SK-N-SH (cell line): ENCODE results near the gene RPL22. TPM values are rescaled to one million over a fixed set of nuclear protein-coding genes. Genes with fewer than 3 reads are reported as not detected.

Experiments
- CTCF ChIA-PET: fragments of 300-600, 350-600 bp; formaldehyde crosslinking; extraction: SDS; loops from one replicate; lab custom pipeline; 2021; lab: Yijun Ruan, JAX
- POLR2A ChIA-PET: fragments of 350-600 bp; sonication (Branson Sonifier 250); formaldehyde crosslinking; extraction: SDS; loops from one replicate; lab custom pipeline; 2020; ENCODE audit warnings: antibody characterized with exemption, inconsistent platforms; lab: Yijun Ruan, JAX
- DNase-seq: peaks from one replicate; pipeline ENCODE4 v3.0.0; 2012
- H2AFZ ChIP-seq: fragments of 200-600 bp; sonication (generic); 2 replicates; pipeline ENCODE4 v1.8.1; 2016; ENCODE audit warnings: antibody characterized with exemption, mild to moderate bottlenecking, low read depth
- H3F3A ChIP-seq: fragments of 200-600 bp; sonication (generic); replicated peaks from 2 replicates; pipeline ENCODE3; 2016; ENCODE audit warnings: antibody characterized with exemption, mild to moderate bottlenecking; ENCODE audit not compliant: insufficient read depth
- H3K27ac ChIP-seq, 2 experiments: fragments of 200-500 bp in 1 of 2; fragments of 200-600 bp in 1 of 2; sonication (Bioruptor generic) in 1 of 2; sonication (generic), shearing (Covaris generic) in 1 of 2; 2 replicates each; pipeline versions ENCODE4 v1.5.1 to v1.6.1; 2014 to 2016; ENCODE audit warnings: low read depth in 2 of 2, inconsistent platforms in 1 of 2, low read length in 1 of 2, mild to moderate bottlenecking in 1 of 2, mixed read lengths in 1 of 2
- H3K27me3 ChIP-seq: fragments of 200-600 bp; sonication (generic), shearing (Covaris generic); 2 replicates; pipeline ENCODE4 v1.6.1; 2016; ENCODE audit warnings: mixed run types; ENCODE audit not compliant: insufficient read depth
- H3K36me3 ChIP-seq, 2 experiments: fragments of 200-500 bp in 1 of 2; fragments of 200-600 bp in 1 of 2; sonication (Bioruptor generic) in 1 of 2; sonication (generic) in 1 of 2; replicated peaks in 1 of 2; 2 replicates each; pipeline versions ENCODE3 to v1.5.1; 2014 to 2016; ENCODE audit warnings: low read length in 1 of 2, mild to moderate bottlenecking in 1 of 2; ENCODE audit not compliant: insufficient read depth in 2 of 2, control insufficient read depth in 1 of 2
- H3K4me1 ChIP-seq, 2 experiments: fragments of 200-500 bp in 1 of 2; fragments of 200-600 bp in 1 of 2; sonication (Bioruptor generic) in 1 of 2; sonication (generic), shearing (Covaris generic) in 1 of 2; 2 replicates each; pipeline versions ENCODE4 v1.5.1 to v1.6.1; 2014 to 2016; ENCODE audit warnings: low read depth in 1 of 2, low read length in 1 of 2, mixed run types in 1 of 2; ENCODE audit not compliant: insufficient read depth in 2 of 2, control insufficient read depth in 1 of 2
- H3K4me2 ChIP-seq: fragments of 200-600 bp; sonication (generic), shearing (Covaris generic); 2 replicates; pipeline ENCODE4 v1.6.1; 2017; ENCODE audit warnings: mixed run types
- H3K4me3 ChIP-seq, 2 experiments: fragments of 200-500 bp in 1 of 2; fragments of 200-600 bp in 1 of 2; sonication (Bioruptor generic) in 1 of 2; sonication (generic), shearing (Covaris generic) in 1 of 2; 2 replicates each; pipeline versions ENCODE4 v1.5.1 to v1.8.1; 2014 to 2016; ENCODE audit warnings: low read depth in 2 of 2, inconsistent platforms in 1 of 2, low read length in 1 of 2, mild to moderate bottlenecking in 1 of 2, mixed read lengths in 1 of 2, moderate library complexity in 1 of 2
- H3K79me2 ChIP-seq: fragments of 200-600 bp; sonication (generic); 2 replicates; pipeline ENCODE4 v1.8.1; 2017; ENCODE audit warnings: mild to moderate bottlenecking; ENCODE audit not compliant: insufficient read depth
- H3K9ac ChIP-seq: fragments of 200-600 bp; sonication (generic); 2 replicates; pipeline ENCODE4 v1.6.1; 2017; ENCODE audit warnings: mixed run types
- H3K9me2 ChIP-seq: fragments of 200-600 bp; sonication (generic); 2 replicates; pipeline ENCODE4 v1.6.1; 2017; ENCODE audit warnings: mixed run types
- H3K9me3 ChIP-seq: fragments of 200-600 bp; sonication (generic); 2 replicates; pipeline ENCODE4 v1.6.1; 2017; ENCODE audit warnings: mixed run types, mild to moderate bottlenecking, moderate library complexity
- H4K20me1 ChIP-seq: fragments of 200-600 bp; sonication (generic); 2 replicates; pipeline ENCODE4 v1.6.1; 2017; ENCODE audit warnings: mild to moderate bottlenecking, mixed run types; ENCODE audit not compliant: insufficient read depth
- EZH2phosphoT487 ChIP-seq: fragments of 200-600 bp; sonication (generic); IDR thresholded peaks from 2 replicates; pipeline ENCODE4 v1.6.1; 2017; ENCODE audit warnings: low read depth, mixed run types, mild to moderate bottlenecking, antibody characterized with exemption, moderate library complexity, borderline replicate concordance
- FOSL2 ChIP-seq: IDR thresholded peaks from 2 replicates; pipeline ENCODE4 v1.4.0; 2012; ENCODE audit warnings: low read depth, mild to moderate bottlenecking, moderate library complexity, borderline replicate concordance
- FOXJ3 ChIP-seq: sonication (generic); formaldehyde crosslinking; IDR thresholded peaks from 2 replicates; pipeline ENCODE4 v1.5.1; 2020; ENCODE audit warnings: mild to moderate bottlenecking, missing genetic modification reagents
- FOXM1 ChIP-seq: IDR thresholded peaks from 2 replicates; pipeline ENCODE4 v1.4.0; 2012; ENCODE audit warnings: low read depth, mild to moderate bottlenecking
- GABPA ChIP-seq: IDR thresholded peaks from 2 replicates; pipeline ENCODE4 v1.4.0; 2012; ENCODE audit warnings: low read depth, mild to moderate bottlenecking
- GATA2 ChIP-seq: sonication (generic); formaldehyde crosslinking; IDR thresholded peaks from 2 replicates; pipeline ENCODE4 v1.5.0; 2020; ENCODE audit warnings: mild to moderate bottlenecking, missing genetic modification reagents
- JUND ChIP-seq: IDR thresholded peaks from 2 replicates; pipeline ENCODE4 v1.4.0; 2012
- NFIC ChIP-seq: IDR thresholded peaks from 2 replicates; pipeline ENCODE4 v1.4.0; 2012; ENCODE audit warnings: borderline replicate concordance
- NRF1 ChIP-seq: IDR thresholded peaks from 2 replicates; pipeline ENCODE4 v1.6.1; 2012; ENCODE audit warnings: low read depth, mild to moderate bottlenecking, low read length
- RAD21 ChIP-seq: IDR thresholded peaks from 2 replicates; pipeline ENCODE4 v1.6.1; 2012; ENCODE audit warnings: mild to moderate bottlenecking, low read length
- RCOR1 ChIP-seq: fragments of 150-350 bp; IDR thresholded peaks from 2 replicates; pipeline ENCODE4 v1.6.1; 2017; ENCODE audit warnings: antibody characterized with exemption, low read length
- RFX5 ChIP-seq: IDR thresholded peaks from 2 replicates; pipeline ENCODE4 v1.6.1; 2012; ENCODE audit warnings: mild to moderate bottlenecking, improper control_type of control experiment, low read length
- RXRA ChIP-seq: IDR thresholded peaks from 2 replicates; pipeline ENCODE4 v1.4.0; 2012; ENCODE audit warnings: low read depth, mild to moderate bottlenecking, borderline replicate concordance
- SIN3A ChIP-seq: IDR thresholded peaks from 2 replicates; pipeline ENCODE4 v1.6.1; 2012; ENCODE audit warnings: low read depth, mild to moderate bottlenecking, low read length, moderate library complexity, borderline replicate concordance
- SMC3 ChIP-seq: IDR thresholded peaks from 2 replicates; pipeline ENCODE4 v1.6.1; 2012; ENCODE audit warnings: low read depth, low read length, improper control_type of control experiment
- TAF1 ChIP-seq: IDR thresholded peaks from 2 replicates; pipeline ENCODE4 v1.6.1; 2012; ENCODE audit warnings: low read depth, mild to moderate bottlenecking, low read length, moderate library complexity, borderline replicate concordance
- TCF12 ChIP-seq: IDR thresholded peaks from 2 replicates; pipeline ENCODE4 v1.4.0; 2012
- TEAD4 ChIP-seq: IDR thresholded peaks from 2 replicates; pipeline ENCODE4 v1.4.0; 2012; ENCODE audit warnings: mild to moderate bottlenecking, borderline replicate concordance; ENCODE audit not compliant: insufficient read depth
- USF1 ChIP-seq: IDR thresholded peaks from 2 replicates; pipeline ENCODE4 v1.4.0; 2012; ENCODE audit warnings: low read depth, borderline replicate concordance
- USF2 ChIP-seq: fragments of 150-350 bp; IDR thresholded peaks from 2 replicates; pipeline ENCODE4 v1.6.1; 2017; ENCODE audit warnings: antibody characterized with exemption, low read length, low read depth, borderline replicate concordance
- YY1 ChIP-seq: IDR thresholded peaks from 2 replicates; pipeline ENCODE4 v1.4.0; 2012; ENCODE audit warnings: low read depth, mild to moderate bottlenecking
- WGBS: methylation state at CpG from one replicate; pipeline ENCODE4 v1.1.6; 2017; ENCODE audit warnings: low lambda C conversion rate; 5-methylcytosine and 5-hydroxymethylcytosine counted together
- polyA plus RNA-seq, 3 experiments: library from polyadenylated mRNA; depleted of rRNA; stranded (reverse); fragments of >200 nt; gene quantifications; 2 replicates each; pipeline ENCODE4 v1.2.3, GENCODE V29; 2012
- TF ChIP-seq, protein P1 (sequence below): IDR thresholded peaks from 2 replicates; pipeline ENCODE4 v1.4.0; 2012; ENCODE audit warnings: low read depth
- TF ChIP-seq, protein P2 (sequence below): fragments of 200-600 bp; sonication (generic); IDR thresholded peaks from 2 replicates; pipeline ENCODE4 v1.6.1; 2017; ENCODE audit warnings: antibody characterized with exemption, mild to moderate bottlenecking, moderate library complexity
- TF ChIP-seq, protein P3 (sequence below): IDR thresholded peaks from 2 replicates; pipeline ENCODE4 v1.4.0; 2012; ENCODE audit warnings: low read depth, borderline replicate concordance

RPL22 gene
- polyA plus RNA-seq, 1 of the 3 experiments (the other 2 are of a cell fraction), result 140 TPM

DNA sequence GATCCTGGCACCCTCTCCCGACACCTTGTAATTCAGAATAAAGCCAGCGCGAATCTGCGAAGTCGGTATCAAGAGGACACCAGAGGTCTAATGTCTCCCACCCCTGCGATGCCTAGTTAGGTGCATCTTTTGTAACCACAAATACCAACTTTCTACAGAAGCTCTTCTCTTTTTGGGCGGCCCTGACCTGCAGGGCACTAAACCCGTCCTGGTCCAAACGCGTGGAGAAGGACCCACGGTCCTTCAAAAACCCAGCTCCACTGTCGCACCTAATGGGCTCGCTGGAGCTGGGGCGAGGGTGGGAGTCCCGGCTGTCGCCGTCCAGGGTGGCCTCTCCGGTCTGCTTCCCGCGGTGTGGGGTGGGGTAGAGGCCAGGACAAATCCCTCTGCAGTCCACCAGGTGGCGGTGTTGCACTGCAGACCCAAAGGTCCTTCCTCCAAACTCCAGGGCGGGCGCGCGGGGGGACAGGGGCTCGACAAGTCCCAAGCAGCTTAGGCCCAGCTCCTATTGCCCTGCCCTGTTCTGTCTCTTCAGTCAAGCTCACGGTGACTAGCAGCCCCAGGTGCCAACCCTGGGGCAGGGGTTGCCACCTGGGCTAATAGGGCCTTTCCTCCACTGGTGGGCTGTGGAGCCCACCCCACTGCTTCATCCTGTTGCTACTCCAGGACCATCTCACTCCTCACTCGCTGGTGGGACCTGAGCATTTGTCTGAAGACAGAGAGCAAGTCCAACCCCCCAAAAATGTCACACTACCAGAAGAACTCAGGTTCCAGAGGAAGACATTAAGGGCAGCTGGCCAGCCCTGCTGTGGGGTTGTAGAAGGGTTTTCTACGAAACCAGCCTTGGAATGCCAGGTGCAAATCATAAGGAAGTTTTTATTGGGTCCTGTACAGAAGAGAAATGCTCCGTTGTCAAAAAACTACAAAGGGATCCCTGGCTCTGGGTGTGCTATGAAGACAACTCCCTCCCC lies 47.4 kb upstream of the RPL22 start:
- Histone ChIP-seq H4K20me1 (peaks cover 3% of the 10 kb centered on the region; the same call in 1 of the 2 replicates), H3K4me3 (peak overlapping the region; percentile 44 to 56; a peak in 2 of 4 replicates), H3K4me1 (no peaks in the 10 kb centered on the region; a peak in 1 of 4 replicates), H3K36me3 (no peaks in the 10 kb centered on the region), H3F3A (no peaks in the 10 kb centered on the region), H3K9ac (no peak overlapping the region), H3K9me2 (no peaks in the 10 kb centered on the region), H3K4me2 (peak overlapping the region; percentile 65; the same call in 1 of the 2 replicates), H2AFZ (no peak overlapping the region), H3K27me3 (no peaks in the 10 kb centered on the region), H3K9me3 (no peaks in the 10 kb centered on the region), H3K79me2 (no peaks in the 10 kb centered on the region), H3K27ac (peak overlapping the region in 1 of 2 experiments; percentile 74; a peak in 2 of 4 replicates)
- POLR2A ChIA-PET, result interaction anchor here (0.7 to 1.8 kb wide), 9 partner anchors 11 to 183 kb away, joined by 3 to 4 read pairs (median 3); partner anchors contain the start of gene ICMT
- CTCF ChIA-PET, result interaction anchor here (0.6 to 9.5 kb wide), 91 partner anchors 10 to 355 kb away, joined by 3 to 318 read pairs (median 5); partner anchors contain the start of genes ACOT7, CHD5, GPR153 and HES2
- peak; percentile 97 for DNase-seq
- 13% methylated on average over 11 of the region's 30 CpGs for WGBS
- no peak for TF ChIP-seq YY1
- TF ChIP-seq TEAD4, result no peak
- TF ChIP-seq NFIC, result no peak
- 0 out of 2 replicates have a peak, but pooled peaks have one; percentile 34 for TF ChIP-seq RFX5
- no peak for TF ChIP-seq SIN3A
- TF ChIP-seq, protein P1, sequence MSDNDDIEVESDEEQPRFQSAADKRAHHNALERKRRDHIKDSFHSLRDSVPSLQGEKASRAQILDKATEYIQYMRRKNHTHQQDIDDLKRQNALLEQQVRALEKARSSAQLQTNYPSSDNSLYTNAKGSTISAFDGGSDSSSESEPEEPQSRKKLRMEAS, result no peak
- no peak for TF ChIP-seq TCF12
- TF ChIP-seq EZH2phosphoT487, result no peak
- no peak for TF ChIP-seq RXRA
- TF ChIP-seq USF2, result no peak
- TF ChIP-seq GABPA, result no peak
- TF ChIP-seq FOXJ3 (CRISPR knock-in tag), result no peak
- TF ChIP-seq FOSL2, result no peak
- no peak for TF ChIP-seq NRF1
- no peak for TF ChIP-seq JUND
- TF ChIP-seq, protein P2, sequence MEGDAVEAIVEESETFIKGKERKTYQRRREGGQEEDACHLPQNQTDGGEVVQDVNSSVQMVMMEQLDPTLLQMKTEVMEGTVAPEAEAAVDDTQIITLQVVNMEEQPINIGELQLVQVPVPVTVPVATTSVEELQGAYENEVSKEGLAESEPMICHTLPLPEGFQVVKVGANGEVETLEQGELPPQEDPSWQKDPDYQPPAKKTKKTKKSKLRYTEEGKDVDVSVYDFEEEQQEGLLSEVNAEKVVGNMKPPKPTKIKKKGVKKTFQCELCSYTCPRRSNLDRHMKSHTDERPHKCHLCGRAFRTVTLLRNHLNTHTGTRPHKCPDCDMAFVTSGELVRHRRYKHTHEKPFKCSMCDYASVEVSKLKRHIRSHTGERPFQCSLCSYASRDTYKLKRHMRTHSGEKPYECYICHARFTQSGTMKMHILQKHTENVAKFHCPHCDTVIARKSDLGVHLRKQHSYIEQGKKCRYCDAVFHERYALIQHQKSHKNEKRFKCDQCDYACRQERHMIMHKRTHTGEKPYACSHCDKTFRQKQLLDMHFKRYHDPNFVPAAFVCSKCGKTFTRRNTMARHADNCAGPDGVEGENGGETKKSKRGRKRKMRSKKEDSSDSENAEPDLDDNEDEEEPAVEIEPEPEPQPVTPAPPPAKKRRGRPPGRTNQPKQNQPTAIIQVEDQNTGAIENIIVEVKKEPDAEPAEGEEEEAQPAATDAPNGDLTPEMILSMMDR, result peak; percentile 75
- peak; percentile 93 for TF ChIP-seq SMC3
- TF ChIP-seq, protein P3, sequence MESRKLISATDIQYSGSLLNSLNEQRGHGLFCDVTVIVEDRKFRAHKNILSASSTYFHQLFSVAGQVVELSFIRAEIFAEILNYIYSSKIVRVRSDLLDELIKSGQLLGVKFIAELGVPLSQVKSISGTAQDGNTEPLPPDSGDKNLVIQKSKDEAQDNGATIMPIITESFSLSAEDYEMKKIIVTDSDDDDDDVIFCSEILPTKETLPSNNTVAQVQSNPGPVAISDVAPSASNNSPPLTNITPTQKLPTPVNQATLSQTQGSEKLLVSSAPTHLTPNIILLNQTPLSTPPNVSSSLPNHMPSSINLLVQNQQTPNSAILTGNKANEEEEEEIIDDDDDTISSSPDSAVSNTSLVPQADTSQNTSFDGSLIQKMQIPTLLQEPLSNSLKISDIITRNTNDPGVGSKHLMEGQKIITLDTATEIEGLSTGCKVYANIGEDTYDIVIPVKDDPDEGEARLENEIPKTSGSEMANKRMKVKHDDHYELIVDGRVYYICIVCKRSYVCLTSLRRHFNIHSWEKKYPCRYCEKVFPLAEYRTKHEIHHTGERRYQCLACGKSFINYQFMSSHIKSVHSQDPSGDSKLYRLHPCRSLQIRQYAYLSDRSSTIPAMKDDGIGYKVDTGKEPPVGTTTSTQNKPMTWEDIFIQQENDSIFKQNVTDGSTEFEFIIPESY, result no peak
- no peak for TF ChIP-seq TAF1
- no peak for TF ChIP-seq USF1
- TF ChIP-seq RCOR1, result no peak
- TF ChIP-seq RAD21, result peak; percentile 94
- TF ChIP-seq FOXM1, result no peak
- TF ChIP-seq GATA2 (CRISPR knock-in tag), result no peak
